ENCODE data around the gene MTR. TPM values are rescaled to one million over a fixed set of nuclear protein-coding genes. Genes with fewer than 3 reads are reported as not detected.

The MTR gene
- total RNA-seq, 2 experiments from 2014 or later: 35.2 to 37.0 TPM

DNA sequence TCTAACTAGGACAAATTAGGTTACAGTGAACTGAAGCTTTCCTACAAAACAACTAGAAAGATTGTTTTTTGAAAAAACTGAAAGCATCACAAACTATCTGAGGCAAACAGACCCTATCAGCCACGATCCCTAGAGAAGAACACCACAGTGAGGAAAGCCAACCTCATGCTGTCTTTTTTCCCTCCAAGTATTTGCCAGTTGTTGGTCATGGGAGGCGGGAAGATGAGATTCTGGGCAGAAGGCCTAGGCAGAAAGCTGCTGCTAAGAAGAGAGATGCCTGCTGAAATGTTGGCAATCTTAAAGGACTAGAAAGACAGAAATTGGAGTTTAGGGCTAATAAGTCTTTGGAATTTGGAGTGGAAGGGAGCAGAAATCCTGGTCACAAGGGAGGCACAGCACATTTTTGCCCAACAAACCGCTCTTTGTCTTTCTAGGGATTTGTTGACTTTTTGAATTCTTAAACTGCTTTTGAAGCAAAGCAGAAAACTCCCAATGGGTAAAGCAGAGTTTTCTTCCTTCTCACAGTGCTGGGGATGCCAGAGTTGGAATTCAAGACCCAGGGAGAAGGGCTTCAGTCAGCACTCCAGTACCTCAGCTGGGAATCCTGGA, 125.3 kb downstream of the MTR start:
- Mint-ChIP-seq H3K9me3 (peaks cover 3% of the 10 kb centered on the region), H3K36me3 (ENCODE audit: low read depth) (peaks cover 44% of the 10 kb centered on the region), H3K4me1 (ENCODE audit: low read depth) (no peaks in the 10 kb centered on the region), H3K27ac (no peak overlapping the region), H3K4me3 (no peak overlapping the region), H3K27me3 (no peaks in the 10 kb centered on the region)
- no peak for ATAC-seq (ENCODE audit: poor library complexity)
- Histone ChIP-seq H3K4me1 (ENCODE audit: insufficient read depth, low read length) (no peaks in the 10 kb centered on the region), H3K9me3 (ENCODE audit: control insufficient read depth in 1 of 2, insufficient read depth in 1 of 2, low read length in 2 of 2) (peaks cover 5 to 12% of the 10 kb centered on the region in 2 experiments), H3K36me3 (ENCODE audit: insufficient read depth, low read length) (no peaks in the 10 kb centered on the region), H3K27me3 (ENCODE audit: control insufficient read depth in 1 of 2, insufficient read depth in 2 of 2, low read length in 2 of 2) (no peaks in the 10 kb centered on the region), H3K4me3 (ENCODE audit: low read length) (no peak overlapping the region), H3K27ac (ENCODE audit: low read depth in 1 of 2, low read length in 2 of 2) (no peak overlapping the region)
- ChIA-PET CTCF (no interaction called here), POLR2A (no interaction called here)
- no peak for DNase-seq
- TF ChIP-seq, protein P1, sequence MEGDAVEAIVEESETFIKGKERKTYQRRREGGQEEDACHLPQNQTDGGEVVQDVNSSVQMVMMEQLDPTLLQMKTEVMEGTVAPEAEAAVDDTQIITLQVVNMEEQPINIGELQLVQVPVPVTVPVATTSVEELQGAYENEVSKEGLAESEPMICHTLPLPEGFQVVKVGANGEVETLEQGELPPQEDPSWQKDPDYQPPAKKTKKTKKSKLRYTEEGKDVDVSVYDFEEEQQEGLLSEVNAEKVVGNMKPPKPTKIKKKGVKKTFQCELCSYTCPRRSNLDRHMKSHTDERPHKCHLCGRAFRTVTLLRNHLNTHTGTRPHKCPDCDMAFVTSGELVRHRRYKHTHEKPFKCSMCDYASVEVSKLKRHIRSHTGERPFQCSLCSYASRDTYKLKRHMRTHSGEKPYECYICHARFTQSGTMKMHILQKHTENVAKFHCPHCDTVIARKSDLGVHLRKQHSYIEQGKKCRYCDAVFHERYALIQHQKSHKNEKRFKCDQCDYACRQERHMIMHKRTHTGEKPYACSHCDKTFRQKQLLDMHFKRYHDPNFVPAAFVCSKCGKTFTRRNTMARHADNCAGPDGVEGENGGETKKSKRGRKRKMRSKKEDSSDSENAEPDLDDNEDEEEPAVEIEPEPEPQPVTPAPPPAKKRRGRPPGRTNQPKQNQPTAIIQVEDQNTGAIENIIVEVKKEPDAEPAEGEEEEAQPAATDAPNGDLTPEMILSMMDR (IDR thresholded peaks at IDR 0.05): no peak
- intact Hi-C loops (cut with DNase I, micrococcal nuclease): no loop called here

DNA sequence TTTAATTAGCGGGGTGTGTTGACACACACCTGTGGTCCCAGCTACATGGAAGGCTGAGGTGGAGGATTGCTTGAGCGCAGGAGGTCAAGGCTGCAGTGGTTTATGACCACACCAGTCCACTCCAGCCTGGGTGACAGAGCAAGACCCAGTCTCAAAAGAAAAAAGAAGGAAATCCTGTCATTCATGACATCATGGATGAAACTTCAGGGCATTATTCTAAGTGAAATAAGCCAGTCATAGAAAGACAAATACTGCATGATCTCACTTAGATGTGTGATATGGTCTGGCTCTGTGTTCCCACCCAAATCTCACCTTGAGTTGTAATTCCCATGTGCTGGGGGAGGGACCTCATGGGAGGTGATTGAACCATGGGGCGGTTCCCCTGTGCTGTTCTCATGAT, 126.5 kb downstream of the MTR start:
- no peak overlapping the region for H3K27ac Mint-ChIP-seq
- no peak for ATAC-seq (ENCODE audit: poor library complexity)
- no peak overlapping the region for H3K4me3 Mint-ChIP-seq
- no peaks in the 10 kb centered on the region for H3K36me3 ChIP-seq (ENCODE audit: insufficient read depth, low read length)
- no peak overlapping the region for H3K4me3 ChIP-seq (ENCODE audit: low read length)
- ChIA-PET CTCF (no interaction called here), POLR2A (no interaction called here)
- H3K36me3 Mint-ChIP-seq (ENCODE audit: low read depth): peaks cover 33% of the 10 kb centered on the region
- DNase-seq: no peak
- peaks cover 3% of the 10 kb centered on the region for H3K9me3 Mint-ChIP-seq
- H3K9me3 ChIP-seq (ENCODE audit: control insufficient read depth in 1 of 2, insufficient read depth in 1 of 2, low read length in 2 of 2): peaks cover 5 to 8% of the 10 kb centered on the region in 2 experiments
- peaks cover 2% of the 10 kb centered on the region for H3K27me3 Mint-ChIP-seq
- TF ChIP-seq, protein P1 (IDR thresholded peaks at IDR 0.05): no peak
- H3K27ac ChIP-seq (ENCODE audit: low read depth in 1 of 2, low read length in 2 of 2): no peak overlapping the region
- no peaks in the 10 kb centered on the region for H3K4me1 ChIP-seq (ENCODE audit: insufficient read depth, low read length)
- H3K27me3 ChIP-seq (ENCODE audit: control insufficient read depth in 1 of 2, insufficient read depth in 2 of 2, low read length in 2 of 2): no peaks in the 10 kb centered on the region
- no peaks in the 10 kb centered on the region for H3K4me1 Mint-ChIP-seq (ENCODE audit: low read depth)
- intact Hi-C loops (cut with DNase I, micrococcal nuclease): no loop called here

DNA sequence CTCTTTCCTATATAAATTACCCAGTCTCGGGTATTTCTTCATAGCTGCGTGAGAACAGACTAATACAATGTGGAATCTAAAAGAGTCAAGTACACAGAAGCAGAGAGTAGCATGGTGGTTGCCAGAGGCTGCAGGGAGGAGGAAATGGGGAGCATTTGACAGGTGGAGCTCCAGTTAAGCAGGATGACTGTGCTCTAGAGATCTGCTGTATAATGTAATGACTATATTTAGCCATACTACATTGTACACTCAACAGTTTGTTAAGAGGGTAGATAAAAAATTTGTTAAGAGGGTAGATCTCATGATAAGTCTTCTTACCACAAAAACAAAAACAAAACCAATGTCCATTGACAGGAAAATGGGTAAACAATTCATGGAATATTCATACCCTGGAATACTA, 127.1 kb downstream of the MTR start:
- peaks cover 2 to 12% of the 10 kb centered on the region in 2 experiments for H3K9me3 ChIP-seq (ENCODE audit: control insufficient read depth in 1 of 2, insufficient read depth in 1 of 2, low read length in 2 of 2)
- peaks cover 28% of the 10 kb centered on the region for H3K36me3 Mint-ChIP-seq (ENCODE audit: low read depth)
- intact Hi-C loops (cut with DNase I, micrococcal nuclease): no loop called here
- H3K4me1 Mint-ChIP-seq (ENCODE audit: low read depth): no peaks in the 10 kb centered on the region
- ATAC-seq (ENCODE audit: poor library complexity): no peak
- DNase-seq: no peak
- H3K27ac ChIP-seq (ENCODE audit: low read depth in 1 of 2, low read length in 2 of 2): no peak overlapping the region
- TF ChIP-seq, protein P1 (IDR thresholded peaks at IDR 0.05): no peak
- no peak overlapping the region for H3K4me3 ChIP-seq (ENCODE audit: low read length)
- H3K27ac Mint-ChIP-seq: no peak overlapping the region
- no peaks in the 10 kb centered on the region for H3K4me1 ChIP-seq (ENCODE audit: insufficient read depth, low read length)
- H3K27me3 Mint-ChIP-seq: peaks cover 5% of the 10 kb centered on the region
- H3K27me3 ChIP-seq (ENCODE audit: control insufficient read depth in 1 of 2, insufficient read depth in 2 of 2, low read length in 2 of 2): no peaks in the 10 kb centered on the region
- CTCF ChIA-PET: no interaction called here
- H3K36me3 ChIP-seq (ENCODE audit: insufficient read depth, low read length): no peaks in the 10 kb centered on the region
- H3K9me3 Mint-ChIP-seq: peaks cover 1% of the 10 kb centered on the region
- POLR2A ChIA-PET: no interaction called here
- H3K4me3 Mint-ChIP-seq: no peak overlapping the region

Data from CD4-positive, alpha-beta T cell (primary cell).